Measurements from ENCODE around the gene SOCS7.

The SOCS7 gene

GRCh38 chr17:38338535-38338934 lies 13.1 kb upstream of the SOCS7 start:
- DNase-seq = no peak

- DNase-seq = no peak
These were observed 11.8 kb upstream of the SOCS7 start for GRCh38 chr17:38339891-38340290.

GRCh38 chr17:38341035-38341721 lies 10.5 kb upstream of the SOCS7 start:
- no peak for DNase-seq

GRCh38 chr17:38342886-38343607 lies 8.6 kb upstream of the SOCS7 start:
- no peak for DNase-seq

- no peak for DNase-seq
These were observed 7.8 kb upstream of the SOCS7 start, which contains the start of gene GPR179 for GRCh38 chr17:38343608-38344419. GPR179 (minus strand) TSS chr17:38343956; CDS start chr17:38343789, 167 bp downstream.

GRCh38 chr17:38344420-38344745 lies 7.3 kb upstream of the SOCS7 start:
- no peak for DNase-seq

- no peak for DNase-seq
These were observed 5.9 kb upstream of the SOCS7 start for GRCh38 chr17:38345743-38346142.

- peak; percentile 22 for DNase-seq
These were observed 2.4 kb upstream of the SOCS7 start for GRCh38 chr17:38349097-38349730.

- no peak for DNase-seq
These were observed 1.6 kb upstream of the SOCS7 start for GRCh38 chr17:38350035-38350434.

GRCh38 chr17:38352245-38353085 lies 821 bp downstream of the SOCS7 start:
- DNase-seq = no peak

GRCh38 chr17:38353086-38353604 lies 1.5 kb downstream of the SOCS7 start:
- DNase-seq = no peak

GRCh38 chr17:38353668-38354067 lies 2.0 kb downstream of the SOCS7 start:
- no peak for DNase-seq

GRCh38 chr17:38354466-38354865 lies 2.8 kb downstream of the SOCS7 start:
- no peak for DNase-seq

- no peak for DNase-seq
These were observed 3.6 kb downstream of the SOCS7 start for GRCh38 chr17:38355251-38355650.

GRCh38 chr17:38357486-38358123 lies 6.0 kb downstream of the SOCS7 start:
- no peak for DNase-seq

- no peak for DNase-seq
These were observed 7.2 kb downstream of the SOCS7 start for GRCh38 chr17:38358586-38359513.

GRCh38 chr17:38361694-38362465 lies 10.2 kb downstream of the SOCS7 start:
- no peak for DNase-seq

GRCh38 chr17:38363016-38363415 lies 11.4 kb downstream of the SOCS7 start:
- no peak for DNase-seq

GRCh38 chr17:38364741-38365140 lies 13.1 kb downstream of the SOCS7 start:
- no peak for DNase-seq

Data from NCI-H1048 (cell line).